OCI-LY7 (cell line): ENCODE results near the gene RAD51B.

ENCODE experiments used
- EZH2phosphoT487 ChIP-seq: fragments of 200-600 bp; sonication (generic); IDR thresholded peaks from 2 replicates; pipeline ENCODE4 v1.6.1; 2018; ENCODE audit warnings: low read depth, borderline replicate concordance, mild to moderate bottlenecking, mixed run types, antibody characterized with exemption, low read length, moderate library complexity, mixed read lengths
- TF ChIP-seq, protein P1 (sequence below): fragments of 200-600 bp; sonication (generic); conservative IDR thresholded peaks from 2 replicates; pipeline ENCODE4 v1.5.1; 2014; ENCODE audit warnings: mild to moderate bottlenecking, antibody characterized with exemption, low read length, moderate library complexity, mixed read lengths

DNA sequence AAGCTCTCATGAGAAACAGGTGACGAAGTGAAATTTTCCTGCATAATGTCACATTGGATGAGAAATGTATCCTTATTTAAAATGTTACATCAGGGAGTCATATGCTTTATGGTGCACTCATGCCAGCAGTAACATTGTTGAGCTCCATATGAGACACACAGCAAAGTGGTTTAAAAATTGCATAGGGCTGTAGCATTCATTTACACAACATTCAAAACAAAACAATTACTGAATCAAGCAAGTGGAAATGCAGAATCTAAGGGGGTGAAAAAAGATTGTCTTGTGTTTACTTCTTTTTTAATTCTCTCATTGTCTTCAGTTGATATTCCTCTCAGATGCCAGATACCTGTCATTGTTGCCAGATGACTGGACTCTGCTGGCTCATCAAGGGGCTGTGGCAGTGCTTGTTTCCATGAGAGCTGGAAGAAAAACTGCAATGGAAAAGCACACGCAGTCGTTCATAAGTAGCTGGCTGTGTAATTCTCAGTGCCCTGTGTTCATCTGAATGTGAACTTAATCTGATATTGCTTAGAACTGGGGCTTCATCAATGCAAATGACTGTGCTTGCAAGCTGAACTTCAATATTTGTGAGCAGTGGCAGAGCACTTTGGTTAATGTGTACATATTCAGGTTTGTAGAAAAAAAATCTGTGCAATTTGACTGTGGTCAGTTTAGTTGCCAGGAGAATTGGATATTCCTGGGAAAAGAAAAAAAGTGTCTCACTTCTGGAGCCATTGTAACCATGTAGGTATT is 305.6 kb downstream of the RAD51B start:
- TF ChIP-seq, protein P1, sequence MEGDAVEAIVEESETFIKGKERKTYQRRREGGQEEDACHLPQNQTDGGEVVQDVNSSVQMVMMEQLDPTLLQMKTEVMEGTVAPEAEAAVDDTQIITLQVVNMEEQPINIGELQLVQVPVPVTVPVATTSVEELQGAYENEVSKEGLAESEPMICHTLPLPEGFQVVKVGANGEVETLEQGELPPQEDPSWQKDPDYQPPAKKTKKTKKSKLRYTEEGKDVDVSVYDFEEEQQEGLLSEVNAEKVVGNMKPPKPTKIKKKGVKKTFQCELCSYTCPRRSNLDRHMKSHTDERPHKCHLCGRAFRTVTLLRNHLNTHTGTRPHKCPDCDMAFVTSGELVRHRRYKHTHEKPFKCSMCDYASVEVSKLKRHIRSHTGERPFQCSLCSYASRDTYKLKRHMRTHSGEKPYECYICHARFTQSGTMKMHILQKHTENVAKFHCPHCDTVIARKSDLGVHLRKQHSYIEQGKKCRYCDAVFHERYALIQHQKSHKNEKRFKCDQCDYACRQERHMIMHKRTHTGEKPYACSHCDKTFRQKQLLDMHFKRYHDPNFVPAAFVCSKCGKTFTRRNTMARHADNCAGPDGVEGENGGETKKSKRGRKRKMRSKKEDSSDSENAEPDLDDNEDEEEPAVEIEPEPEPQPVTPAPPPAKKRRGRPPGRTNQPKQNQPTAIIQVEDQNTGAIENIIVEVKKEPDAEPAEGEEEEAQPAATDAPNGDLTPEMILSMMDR, result no peak
- no peak for TF ChIP-seq EZH2phosphoT487
